ENCODE measurements around the gene ADAP1.

Gene ADAP1

GRCh38 chr7:927031-927671 lies 27.3 kb downstream of the ADAP1 start:
- no peak overlapping the region for H3K27ac ChIP-seq (ENCODE audit: low read depth, low read length)
- no peak overlapping the region for H2BK120ac ChIP-seq (ENCODE audit: insufficient read depth, low read length, poor library complexity)
- peak; percentile 100 for DNase-seq
- H2BK12ac ChIP-seq (ENCODE audit: low read length): no peak overlapping the region
- no peaks in the 10 kb centered on the region for H3K79me1 ChIP-seq (ENCODE audit: low read length)
- H3K27me3 ChIP-seq (ENCODE audit: insufficient read depth, low read length): no peaks in the 10 kb centered on the region
- no peak overlapping the region for H3K4ac ChIP-seq (ENCODE audit: low read depth, low read length)
- WGBS (ENCODE audit: extremely low coverage, insufficient coverage, insufficient read length): no CpG with 5 or more reads among the region's 21 CpGs
- peaks cover 2 to 6% of the 10 kb centered on the region in 2 experiments for H3K4me1 ChIP-seq (ENCODE audit: control insufficient read depth in 1 of 2, insufficient read depth in 2 of 2, low read length in 2 of 2)
- H3K4me2 ChIP-seq (ENCODE audit: low read length): no peak overlapping the region
- no peak overlapping the region for H2AFZ ChIP-seq (ENCODE audit: insufficient read depth, low read length, poor library complexity)
- H4K8ac ChIP-seq (ENCODE audit: low read depth, low read length): no peak overlapping the region
- no peak overlapping the region for H3K23ac ChIP-seq (ENCODE audit: low read length)
- no peak overlapping the region for H3K9ac ChIP-seq (ENCODE audit: low read length)
- no peak overlapping the region for H2AK5ac ChIP-seq (ENCODE audit: low read length)
- H3K4me3 ChIP-seq (ENCODE audit: low read depth, low read length): no peak overlapping the region
- H4K12ac ChIP-seq (ENCODE audit: low read depth, low read length): no peak overlapping the region
- no peak overlapping the region for H4K91ac ChIP-seq (ENCODE audit: low read depth, low read length)
- H3K79me2 ChIP-seq (ENCODE audit: control insufficient read depth, insufficient read depth, low read length, poor library complexity): no peaks in the 10 kb centered on the region
- no peaks in the 10 kb centered on the region for H3K36me3 ChIP-seq (ENCODE audit: control insufficient read depth in 1 of 2, insufficient read depth in 2 of 2, low read length in 2 of 2)
- H2BK5ac ChIP-seq (ENCODE audit: low read depth, low read length, poor library complexity): no peak overlapping the region
- no peak overlapping the region for H3K14ac ChIP-seq (ENCODE audit: low read length)
- no peak overlapping the region for H3K18ac ChIP-seq (ENCODE audit: low read length)
- H3K9me3 ChIP-seq (ENCODE audit: insufficient read depth, low read depth, low read length): no peaks in the 10 kb centered on the region

- no peak overlapping the region for H4K8ac ChIP-seq (ENCODE audit: low read depth, low read length)
- no peak overlapping the region for H2BK12ac ChIP-seq (ENCODE audit: low read length)
- no peak overlapping the region for H3K9ac ChIP-seq (ENCODE audit: low read length)
- H3K4me1 ChIP-seq (ENCODE audit: control insufficient read depth in 1 of 2, insufficient read depth in 2 of 2, low read length in 2 of 2): peaks cover 2 to 6% of the 10 kb centered on the region in 2 experiments
- H3K4me2 ChIP-seq (ENCODE audit: low read length): no peak overlapping the region
- H3K36me3 ChIP-seq (ENCODE audit: control insufficient read depth in 1 of 2, insufficient read depth in 2 of 2, low read length in 2 of 2): no peaks in the 10 kb centered on the region
- no peak overlapping the region for H2BK5ac ChIP-seq (ENCODE audit: low read depth, low read length, poor library complexity)
- no peak overlapping the region for H3K27ac ChIP-seq (ENCODE audit: low read depth, low read length)
- no peak for DNase-seq
- no peak overlapping the region for H2AK5ac ChIP-seq (ENCODE audit: low read length)
- no peak overlapping the region for H3K23ac ChIP-seq (ENCODE audit: low read length)
- no peak overlapping the region for H3K14ac ChIP-seq (ENCODE audit: low read length)
- H3K18ac ChIP-seq (ENCODE audit: low read length): no peak overlapping the region
- no CpG with 5 or more reads among the region's 47 CpGs for WGBS (ENCODE audit: extremely low coverage, insufficient coverage, insufficient read length)
- H2AFZ ChIP-seq (ENCODE audit: insufficient read depth, low read length, poor library complexity): no peak overlapping the region
- H4K12ac ChIP-seq (ENCODE audit: low read depth, low read length): no peak overlapping the region
- H2BK120ac ChIP-seq (ENCODE audit: insufficient read depth, low read length, poor library complexity): no peak overlapping the region
- H3K4me3 ChIP-seq (ENCODE audit: low read depth, low read length): peak overlapping the region; percentile 27
- H3K4ac ChIP-seq (ENCODE audit: low read depth, low read length): no peak overlapping the region
- H3K27me3 ChIP-seq (ENCODE audit: insufficient read depth, low read length): no peaks in the 10 kb centered on the region
- no peaks in the 10 kb centered on the region for H3K9me3 ChIP-seq (ENCODE audit: insufficient read depth, low read depth, low read length)
- no peaks in the 10 kb centered on the region for H3K79me1 ChIP-seq (ENCODE audit: low read length)
- H3K79me2 ChIP-seq (ENCODE audit: control insufficient read depth, insufficient read depth, low read length, poor library complexity): no peaks in the 10 kb centered on the region
- no peak overlapping the region for H4K91ac ChIP-seq (ENCODE audit: low read depth, low read length)
Measured at GRCh38 chr7:926061-927030, 28.1 kb downstream of the ADAP1 start.

GRCh38 chr7:925601-926000 lies 28.9 kb downstream of the ADAP1 start:
- Histone ChIP-seq H4K91ac (ENCODE audit: low read depth, low read length) (no peak overlapping the region), H3K9ac (ENCODE audit: low read length) (no peak overlapping the region), H3K79me1 (ENCODE audit: low read length) (no peaks in the 10 kb centered on the region), H3K18ac (ENCODE audit: low read length) (no peak overlapping the region), H3K4me1 (ENCODE audit: control insufficient read depth in 1 of 2, insufficient read depth in 2 of 2, low read length in 2 of 2) (peaks cover 2 to 6% of the 10 kb centered on the region in 2 experiments), H2BK12ac (ENCODE audit: low read length) (no peak overlapping the region), H2BK120ac (ENCODE audit: insufficient read depth, low read length, poor library complexity) (no peak overlapping the region), H3K9me3 (ENCODE audit: insufficient read depth, low read depth, low read length) (no peaks in the 10 kb centered on the region), H3K23ac (ENCODE audit: low read length) (no peak overlapping the region), H3K4ac (ENCODE audit: low read depth, low read length) (no peak overlapping the region), H4K12ac (ENCODE audit: low read depth, low read length) (no peak overlapping the region), H4K8ac (ENCODE audit: low read depth, low read length) (no peak overlapping the region), H3K27ac (ENCODE audit: low read depth, low read length) (no peak overlapping the region), H3K4me3 (ENCODE audit: low read depth, low read length) (peak overlapping the region; percentile 27), H3K36me3 (ENCODE audit: control insufficient read depth in 1 of 2, insufficient read depth in 2 of 2, low read length in 2 of 2) (no peaks in the 10 kb centered on the region), H2AK5ac (ENCODE audit: low read length) (no peak overlapping the region), H3K27me3 (ENCODE audit: insufficient read depth, low read length) (no peaks in the 10 kb centered on the region), H2AFZ (ENCODE audit: insufficient read depth, low read length, poor library complexity) (no peak overlapping the region), H3K14ac (ENCODE audit: low read length) (no peak overlapping the region), H3K4me2 (ENCODE audit: low read length) (no peak overlapping the region), H3K79me2 (ENCODE audit: control insufficient read depth, insufficient read depth, low read length, poor library complexity) (no peaks in the 10 kb centered on the region), H2BK5ac (ENCODE audit: low read depth, low read length, poor library complexity) (no peak overlapping the region)
- no CpG with 5 or more reads among the region's 18 CpGs for WGBS (ENCODE audit: extremely low coverage, insufficient coverage, insufficient read length)
- no peak for DNase-seq

- Histone ChIP-seq H3K27me3 (ENCODE audit: insufficient read depth, low read length) (no peaks in the 10 kb centered on the region), H3K79me2 (ENCODE audit: control insufficient read depth, insufficient read depth, low read length, poor library complexity) (no peaks in the 10 kb centered on the region), H3K23ac (ENCODE audit: low read length) (no peak overlapping the region), H3K9ac (ENCODE audit: low read length) (no peak overlapping the region), H2BK12ac (ENCODE audit: low read length) (no peak overlapping the region), H3K9me3 (ENCODE audit: insufficient read depth, low read depth, low read length) (no peaks in the 10 kb centered on the region), H3K4me2 (ENCODE audit: low read length) (no peak overlapping the region), H2BK5ac (ENCODE audit: low read depth, low read length, poor library complexity) (no peak overlapping the region), H2AFZ (ENCODE audit: insufficient read depth, low read length, poor library complexity) (no peak overlapping the region), H3K4me3 (ENCODE audit: low read depth, low read length) (peak overlapping the region; percentile 27), H3K36me3 (ENCODE audit: control insufficient read depth in 1 of 2, insufficient read depth in 2 of 2, low read length in 2 of 2) (no peaks in the 10 kb centered on the region), H4K91ac (ENCODE audit: low read depth, low read length) (no peak overlapping the region), H4K12ac (ENCODE audit: low read depth, low read length) (no peak overlapping the region), H3K4ac (ENCODE audit: low read depth, low read length) (no peak overlapping the region), H3K18ac (ENCODE audit: low read length) (no peak overlapping the region), H2BK120ac (ENCODE audit: insufficient read depth, low read length, poor library complexity) (no peak overlapping the region), H3K14ac (ENCODE audit: low read length) (no peak overlapping the region), H3K79me1 (ENCODE audit: low read length) (no peaks in the 10 kb centered on the region), H3K27ac (ENCODE audit: low read depth, low read length) (no peak overlapping the region), H2AK5ac (ENCODE audit: low read length) (no peak overlapping the region), H3K4me1 (ENCODE audit: control insufficient read depth in 1 of 2, insufficient read depth in 2 of 2, low read length in 2 of 2) (peaks cover 2 to 6% of the 10 kb centered on the region in 2 experiments), H4K8ac (ENCODE audit: low read depth, low read length) (no peak overlapping the region)
- no CpG with 5 or more reads among the region's 24 CpGs for whole genome bisulfite sequencing (ENCODE audit: extremely low coverage, insufficient coverage, insufficient read length)
- DNase-seq: no peak
Measured at GRCh38 chr7:924541-925231, 29.8 kb downstream of the ADAP1 start.
